IMR-90 (cell line): Measurements from ENCODE around the gene MRPL48. TPM values are rescaled to one million over a fixed set of nuclear protein-coding genes. Genes with fewer than 3 reads are reported as not detected.

Source experiments
- ATAC-seq: fragments of 200-7000 bp; cut with Tn5 transposase; 2 replicates; pipeline ENCODE4 v1.9.1; 2020; ENCODE audit warnings: low read depth, mild to moderate bottlenecking, moderate library complexity
- BruUV-seq: library from RNA; stranded (reverse); fragments of 400-500 nt; replicated peaks from 2 replicates; lab custom pipeline; 2021; lab: Mats Ljungman, UMichigan
- CTCF ChIA-PET: fragments of 300-600 bp; formaldehyde crosslinking; extraction: SDS; loops from one replicate; lab custom pipeline; 2021; ENCODE audit warnings: antibody characterized with exemption; lab: Yijun Ruan, JAX
- POLR2A ChIA-PET: fragments of 300-600 bp; sonication (Branson Sonifier 250); formaldehyde crosslinking; loops from one replicate; lab custom pipeline; 2022; ENCODE audit warnings: antibody characterized with exemption; ENCODE audit not compliant: unreplicated experiment; lab: Charles Lee
- DNase-seq: peaks from one replicate; pipeline ENCODE4 v3.0.0; 2013
- H2AFZ ChIP-seq: replicated peaks from 2 replicates; pipeline ENCODE3; 2013; ENCODE audit warnings: low read length, mild to moderate bottlenecking; ENCODE audit not compliant: poor library complexity
- H2AK5ac ChIP-seq: 2 replicates; pipeline ENCODE4 v1.6.1; 2013; ENCODE audit warnings: low read depth, low read length, inconsistent platforms
- H2AK9ac ChIP-seq: replicated peaks from 2 replicates; pipeline ENCODE3; 2013; ENCODE audit warnings: mild to moderate bottlenecking, low read depth, low read length, moderate library complexity; ENCODE audit not compliant: poor library complexity
- H2BK120ac ChIP-seq: 2 replicates; pipeline ENCODE4 v1.6.1; 2013; ENCODE audit warnings: low read depth, low read length, inconsistent platforms
- H2BK15ac ChIP-seq: 3 replicates; pipeline ENCODE4 v1.6.1; 2013; ENCODE audit warnings: low read depth, low read length, inconsistent platforms
- H2BK20ac ChIP-seq: 2 replicates; pipeline ENCODE4 v1.6.1; 2013; ENCODE audit warnings: low read depth, mild to moderate bottlenecking, inconsistent platforms, low read length, moderate library complexity
- H2BK5ac ChIP-seq: 2 replicates; pipeline ENCODE4 v1.6.1; 2013; ENCODE audit warnings: mild to moderate bottlenecking, low read depth, low read length, inconsistent platforms; ENCODE audit not compliant: poor library complexity, severe bottlenecking
- H3K14ac ChIP-seq: replicated peaks from 2 replicates; pipeline ENCODE4 v1.6.1; 2013; ENCODE audit warnings: low read depth, low read length, inconsistent platforms
- H3K18ac ChIP-seq: 2 replicates; pipeline ENCODE4 v1.6.1; 2013; ENCODE audit warnings: low read depth, low read length, control low read depth
- H3K23ac ChIP-seq: 2 replicates; pipeline ENCODE4 v1.6.1; 2013; ENCODE audit warnings: low read depth, low read length, inconsistent platforms
- H3K27ac ChIP-seq: 2 replicates; pipeline ENCODE4 v1.5.1; 2013; ENCODE audit warnings: mild to moderate bottlenecking, control low read depth, low read length; ENCODE audit not compliant: insufficient read depth
- H3K27me3 ChIP-seq: 2 replicates; pipeline ENCODE4 v1.6.1; 2013; ENCODE audit warnings: low read length; ENCODE audit not compliant: control insufficient read depth, insufficient read depth
- H3K36me3 ChIP-seq: 2 replicates; pipeline ENCODE4 v1.6.1; 2013; ENCODE audit warnings: low read length, mixed read lengths; ENCODE audit not compliant: control insufficient read depth, insufficient read depth
- H3K4ac ChIP-seq: 2 replicates; pipeline ENCODE4 v1.6.1; 2013; ENCODE audit warnings: low read depth, low read length, inconsistent platforms
- H3K4me1 ChIP-seq: 2 replicates; pipeline ENCODE4 v1.6.1; 2013; ENCODE audit warnings: low read length, mixed read lengths; ENCODE audit not compliant: control insufficient read depth, insufficient read depth
- H3K4me2 ChIP-seq: 2 replicates; pipeline ENCODE4 v1.6.1; 2013; ENCODE audit warnings: low read depth, mild to moderate bottlenecking, control low read depth, low read length, moderate library complexity
- H3K4me3 ChIP-seq: 2 replicates; pipeline ENCODE4 v1.5.1; 2013; ENCODE audit warnings: low read depth, mild to moderate bottlenecking, control low read depth, low read length, moderate library complexity; ENCODE audit not compliant: insufficient read depth
- H3K56ac ChIP-seq: 2 replicates; pipeline ENCODE4 v1.6.1; 2013; ENCODE audit warnings: low read length, inconsistent platforms; ENCODE audit not compliant: insufficient read depth; ENCODE audit errors: extremely low read depth
- H3K79me1 ChIP-seq, 2 experiments: 2 replicates each; pipeline ENCODE4 v1.6.1; 2013; ENCODE audit warnings: low read length in 2 of 2, inconsistent platforms in 1 of 2, low read depth in 1 of 2
- H3K9ac ChIP-seq: 2 replicates; pipeline ENCODE4 v1.6.1; 2013; ENCODE audit warnings: low read depth, low read length, control low read depth
- H3K9me1 ChIP-seq: 2 replicates; pipeline ENCODE4 v1.6.1; 2013; ENCODE audit warnings: low read length, inconsistent platforms; ENCODE audit not compliant: insufficient read depth
- H3K9me3 ChIP-seq: 2 replicates; pipeline ENCODE4 v1.6.1; 2013; ENCODE audit warnings: low read length; ENCODE audit not compliant: control insufficient read depth, insufficient read depth
- H4K20me1 ChIP-seq: 2 replicates; pipeline ENCODE4 v1.6.1; 2013; ENCODE audit warnings: low read length, inconsistent platforms; ENCODE audit not compliant: insufficient read depth
- H4K5ac ChIP-seq: 2 replicates; pipeline ENCODE4 v1.6.1; 2013; ENCODE audit warnings: mild to moderate bottlenecking, low read depth, low read length, control low read depth
- H4K8ac ChIP-seq, 2 experiments: 2 replicates each; pipeline ENCODE4 v1.6.1; 2013; ENCODE audit warnings: low read depth in 2 of 2, low read length in 2 of 2, control low read depth in 1 of 2, inconsistent platforms in 1 of 2
- H4K91ac ChIP-seq: 2 replicates; pipeline ENCODE4 v1.6.1; 2013; ENCODE audit warnings: low read depth, low read length, inconsistent platforms; ENCODE audit not compliant: insufficient read depth
- BHLHE40 ChIP-seq: fragments of 150-350 bp; IDR thresholded peaks from 2 replicates; pipeline ENCODE4 v1.6.1; 2016; ENCODE audit warnings: mild to moderate bottlenecking, low read depth, low read length
- CHD1 ChIP-seq: IDR thresholded peaks from 2 replicates; pipeline ENCODE4 v1.6.1; 2012; ENCODE audit warnings: low read depth, low read length, improper control_type of control experiment
- FOS ChIP-seq: fragments of 150-350 bp; IDR thresholded peaks from 2 replicates; pipeline ENCODE4 v1.6.1; 2016; ENCODE audit warnings: low read depth, low read length
- MAZ ChIP-seq: IDR thresholded peaks from 2 replicates; pipeline ENCODE4 v1.6.1; 2012; ENCODE audit warnings: low read depth, mild to moderate bottlenecking, low read length, improper control_type of control experiment, moderate library complexity, borderline replicate concordance
- SMC3 ChIP-seq: fragments of 150-350 bp; IDR thresholded peaks from 2 replicates; pipeline ENCODE4 v1.6.1; 2016; ENCODE audit warnings: low read depth, mild to moderate bottlenecking, antibody characterized with exemption, low read length, moderate library complexity
- WGBS, 2 experiments: methylation state at CpG; one replicate each; pipeline versions ENCODE4 v1.1.5 to v1.1.7; 2013; ENCODE audit warnings: missing lambda C conversion rate in 2 of 2; ENCODE audit not compliant: insufficient read length in 1 of 2; ENCODE audit errors: extremely low coverage in 2 of 2; 5-methylcytosine and 5-hydroxymethylcytosine counted together
- dilution Hi-C: fragments of 300-500 bp; cut with HindIII; formaldehyde crosslinking; loops from one replicate; pipeline ENCODE4 v1.14.3; 2018; ENCODE audit warnings: low sequenced_read_pairs; ENCODE audit not compliant: unreplicated experiment
- in situ Hi-C: fragments of 300-500 bp; cut with MboI; formaldehyde crosslinking; loops from 3 replicates; pipeline ENCODE4 v1.14.3; 2019; ENCODE audit warnings: low sequenced_read_pairs, inconsistent platforms, mixed read lengths
- intact Hi-C: fragments of 100-400 bp; cut with micrococcal nuclease; formaldehyde crosslinking; loops from 2 replicates; pipeline ENCODE4 v1.10.0; 2022
- polyA plus RNA-seq, 3 experiments: library from polyadenylated mRNA; depleted of rRNA; stranded (reverse); fragments of >200 nt; gene quantifications; 2 replicates each; pipeline ENCODE4 v1.2.3, GENCODE V29; 2012; ENCODE audit warnings: low replicate concordance in 1 of 3
- total RNA-seq: library from RNA; depleted of rRNA; stranded (reverse); fragments of >200 nt; gene quantifications from 2 replicates; pipeline ENCODE4 v1.2.3, GENCODE V29; 2012

Gene MRPL48
- total and polyA plus RNA-seq, 2 of the 4 experiments (the other 2 are of a cell fraction) = 24.0 to 29.4 TPM

DNA sequence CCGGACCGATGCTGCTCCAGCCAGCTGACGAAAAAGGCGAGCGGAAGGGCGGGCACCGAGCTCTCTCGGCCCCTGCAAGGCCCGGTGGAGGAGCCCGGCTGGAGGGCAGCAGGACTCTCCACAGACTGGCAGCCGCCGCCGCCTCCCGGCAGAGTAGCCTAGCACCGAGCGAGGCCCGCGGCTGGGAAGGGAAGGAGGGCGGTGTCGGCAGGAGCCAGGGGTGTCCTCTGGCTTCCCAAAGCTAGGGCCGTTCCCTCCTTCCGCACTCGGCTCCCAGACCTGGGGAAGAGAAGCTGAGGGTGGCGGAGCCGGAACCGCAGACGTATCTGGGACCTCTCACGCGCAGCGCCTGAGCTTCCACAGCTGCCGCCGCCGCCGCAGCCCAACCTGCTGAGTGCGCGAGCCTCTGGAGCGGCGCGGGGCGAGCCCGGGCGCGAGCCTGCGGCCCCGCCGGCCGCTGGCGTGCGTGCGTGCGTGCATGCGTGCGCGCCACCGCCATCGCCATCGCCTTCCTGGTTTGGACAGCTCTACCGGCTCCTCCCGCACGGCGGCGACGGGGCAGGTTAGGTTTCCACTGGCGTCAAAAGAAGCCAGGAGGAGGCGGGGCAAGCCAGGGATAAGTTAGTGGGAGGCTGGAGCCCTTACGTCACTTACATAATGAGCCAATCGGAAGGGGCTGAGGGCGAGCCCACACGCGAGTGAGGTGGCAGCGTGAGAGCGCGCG, 26.8 kb upstream of the MRPL48 start, which contains the start of gene RAB6A (continued):
- TF ChIP-seq BHLHE40 (peak; percentile 73), FOS (0 out of 2 replicates have a peak, but pooled peaks have one; percentile 10), SMC3 (peak; percentile 23; the same call in 1 of the 2 replicates)

DNA sequence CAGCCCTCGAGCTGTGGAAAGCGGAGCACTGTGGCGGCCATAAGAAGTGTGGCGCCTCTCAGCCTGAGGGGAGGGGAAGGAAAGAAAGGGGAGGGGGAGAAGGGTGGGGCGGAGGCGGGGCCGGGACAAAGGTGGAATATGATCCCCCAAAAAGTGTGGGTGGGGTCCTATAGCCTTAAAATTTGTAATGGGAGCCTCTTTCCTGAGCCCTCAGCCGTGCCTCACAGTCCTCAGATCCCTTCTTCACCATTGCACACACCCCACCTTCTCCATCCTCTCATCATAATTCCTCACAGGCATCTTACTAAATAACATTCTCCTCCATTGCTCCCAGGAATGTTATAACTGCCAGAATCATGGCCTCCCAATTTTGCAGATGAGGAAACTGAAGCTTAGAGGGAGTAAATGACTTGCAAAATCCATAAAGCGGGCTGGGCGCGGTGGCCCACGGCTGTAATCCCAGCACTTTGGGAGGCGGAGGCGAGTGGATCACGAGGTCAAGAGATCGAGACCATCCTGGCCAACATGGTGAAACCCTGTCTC, 26.2 kb upstream of the MRPL48 start:
- Histone ChIP-seq H3K79me1 (peaks cover 0 to 23% of the 10 kb centered on the region in 2 experiments; a peak in 2 of 4 replicates), H2BK120ac (peak overlapping the region; percentile 45), H3K4me1 (no peaks in the 10 kb centered on the region), H3K36me3 (no peaks in the 10 kb centered on the region), H3K9me3 (no peaks in the 10 kb centered on the region), H3K4ac (peak overlapping the region; percentile 86), H3K56ac (no peak overlapping the region), H3K14ac (peak overlapping the region; percentile 79), H3K23ac (peak overlapping the region; percentile 11; the same call in 1 of the 2 replicates), H3K18ac (peak overlapping the region; percentile 38; the same call in 1 of the 2 replicates), H3K27ac (peak overlapping the region; percentile 34; the same call in 1 of the 2 replicates), H4K5ac (peak overlapping the region; percentile 88), H2BK15ac (peak overlapping the region; percentile 57; the same call in 1 of the 3 replicates), H3K9me1 (peaks cover 5% of the 10 kb centered on the region), H2AFZ (peak overlapping the region; percentile 87), H4K20me1 (peaks cover 32% of the 10 kb centered on the region), H2BK5ac (peak overlapping the region; percentile 63), H4K8ac (peak overlapping the region; percentile 95 to 99), H3K27me3 (no peaks in the 10 kb centered on the region), H2AK9ac (peak overlapping the region; percentile 43), H2AK5ac (0 out of 2 replicates have a peak overlapping the region, but pooled peaks have one; percentile 67), H3K9ac (peak overlapping the region; percentile 8; the same call in 1 of the 2 replicates), H2BK20ac (no peak overlapping the region), H3K4me2 (peak overlapping the region; percentile 69), H4K91ac (peak overlapping the region; percentile 64), H3K4me3 (peak overlapping the region; percentile 36)
- BruUV-seq = no TSS peak
- no peak for DNase-seq
- dilution Hi-C loops = no loop called here
- ChIA-PET POLR2A (interaction anchor here (0.6 to 2.3 kb wide), 2 partner anchors 18 to 24 kb away, joined by 4 to 11 read pairs; no protein-coding TSS in a partner anchor), CTCF (interaction anchor here (1.0 kb wide), 1 partner anchor 18 kb away, joined by 4 read pairs; no protein-coding TSS in a partner anchor)
- in situ Hi-C loops = no loop called here
- WGBS, 2 experiments = no CpG with 5 or more reads among the region's 16 CpGs
- intact Hi-C loops = loop anchor here (1.0 kb wide), 2 partner anchors 18 to 170 kb away; no protein-coding TSS in a partner anchor
- ATAC-seq = no peak; the same call in 1 of the 2 replicates
- TF ChIP-seq MAZ (peak; percentile 83; the same call in 1 of the 2 replicates), CHD1 (no peak)
